B cell (primary cell): Measurements from ENCODE around the gene PTGDR. TPM values are rescaled to one million over a fixed set of nuclear protein-coding genes. Genes with fewer than 3 reads are reported as not detected.

Experiments
- ATAC-seq: fragments of 200-7000 bp; cut with Tn5 transposase; one replicate; pipeline ENCODE4 v1.10.0; 2021; ENCODE audit warnings: low read depth, mild to moderate bottlenecking, moderate number of reproducible peaks, moderate library complexity
- CTCF ChIA-PET: fragments of 350-600 bp; sonication (Branson Sonifier 250); formaldehyde crosslinking; loops from one replicate; lab custom pipeline; 2021; ENCODE audit warnings: antibody characterized with exemption, inconsistent platforms; lab: Charles Lee
- POLR2A ChIA-PET: fragments of 350-600 bp; sonication (Branson Sonifier 250); formaldehyde crosslinking; loops from one replicate; lab custom pipeline; 2021; ENCODE audit warnings: antibody characterized with exemption; lab: Charles Lee
- DNase-seq: peaks from one replicate; pipeline ENCODE4 v3.0.0; 2013
- H2AFZ ChIP-seq: 2 replicates; pipeline ENCODE4 v1.6.1; 2012; ENCODE audit warnings: mild to moderate bottlenecking, low read depth, low read length; ENCODE audit not compliant: insufficient read depth, poor library complexity, severe bottlenecking
- H3K27ac ChIP-seq, 2 donors: 1 replicate in 1 of 2; 2 replicates in 1 of 2; pipeline ENCODE4 v1.5.1; 2012 to 2013; ENCODE audit warnings: low read length in 2 of 2, mild to moderate bottlenecking in 2 of 2, moderate library complexity in 1 of 2
- H3K27me3 ChIP-seq, 4 experiments: fragments of 200-600 bp in 1 of 4; sonication (generic) in 1 of 4; replicated peaks in 1 of 4; 1 replicate in 2 of 4; 2 replicates in 2 of 4; pipeline versions ENCODE4 v1.6.1 to v1.7.0; 2013 to 2016; ENCODE audit warnings: low read length in 3 of 4, mild to moderate bottlenecking in 2 of 4, mixed read lengths in 1 of 4, moderate library complexity in 1 of 4; ENCODE audit not compliant: insufficient read depth in 4 of 4, control insufficient read depth in 3 of 4; ENCODE audit errors: control extremely low read depth in 1 of 4
- H3K36me3 ChIP-seq, 2 experiments: replicated peaks in 1 of 2; 1 replicate in 1 of 2; 2 replicates in 1 of 2; pipeline versions ENCODE4 v1.6.1 to v1.7.1; 2013; ENCODE audit warnings: low read length in 1 of 2; ENCODE audit not compliant: insufficient read depth in 2 of 2, control insufficient read depth in 1 of 2; ENCODE audit errors: control extremely low read depth in 1 of 2, extremely low read depth in 1 of 2
- H3K4me1 ChIP-seq, 2 donors: fragments of 200-600 bp in 1 of 2; sonication (generic) in 1 of 2; 1 replicate in 1 of 2; 2 replicates in 1 of 2; pipeline versions ENCODE4 v1.5.1 to v1.6.1; 2013 to 2017; ENCODE audit warnings: low read length in 2 of 2; ENCODE audit not compliant: control insufficient read depth in 2 of 2, insufficient read depth in 2 of 2
- H3K4me2 ChIP-seq: replicated peaks from 2 replicates; pipeline ENCODE3; 2012; ENCODE audit warnings: mild to moderate bottlenecking, low read depth, low read length; ENCODE audit not compliant: poor library complexity, severe bottlenecking
- H3K4me3 ChIP-seq, 5 experiments: fragments of 200-600 bp in 1 of 5; sonication (generic) in 1 of 5; 1 replicate in 3 of 5; 2 replicates in 2 of 5; pipeline versions ENCODE4 v1.5.1 to v1.7.0; 2011 to 2016; ENCODE audit warnings: low read length in 4 of 5, mild to moderate bottlenecking in 4 of 5, low read depth in 2 of 5, control low read depth in 1 of 5, moderate library complexity in 1 of 5; ENCODE audit not compliant: insufficient read depth in 1 of 5; ENCODE audit errors: control extremely low read depth in 1 of 5, extremely low read depth in 1 of 5
- H3K79me2 ChIP-seq: fragments of 200-600 bp; sonication (generic); one replicate; pipeline ENCODE4 v1.6.0; 2016; ENCODE audit warnings: low read length; ENCODE audit not compliant: control insufficient read depth, insufficient read depth
- H3K9ac ChIP-seq: fragments of 200-600 bp; sonication (generic); 2 replicates; pipeline ENCODE4 v1.6.1; 2017; ENCODE audit warnings: mild to moderate bottlenecking, low read length, moderate library complexity
- H3K9me3 ChIP-seq, 3 donors: one replicate each; pipeline versions ENCODE4 v1.6.1 to v1.7.1; 2013; ENCODE audit warnings: low read length in 2 of 3; ENCODE audit not compliant: control insufficient read depth in 2 of 3, insufficient read depth in 1 of 3; ENCODE audit errors: control extremely low read depth in 1 of 3
- H4K20me1 ChIP-seq: 2 replicates; pipeline ENCODE4 v1.6.0; 2012; ENCODE audit warnings: mild to moderate bottlenecking, low read length; ENCODE audit not compliant: insufficient read depth, control insufficient read depth, poor library complexity, severe bottlenecking
- H3K27ac Mint-ChIP-seq: one replicate; pipeline ENCODE4 v1.8.0; 2021; ENCODE audit warnings: mixed read lengths
- H3K27me3 Mint-ChIP-seq: one replicate; pipeline ENCODE4 v1.8.0; 2021; ENCODE audit warnings: mixed read lengths
- H3K4me1 Mint-ChIP-seq: one replicate; pipeline ENCODE4 v1.8.0; 2021; ENCODE audit warnings: mixed read lengths
- H3K4me3 Mint-ChIP-seq: one replicate; pipeline ENCODE4 v1.8.0; 2021; ENCODE audit warnings: mixed read lengths
- H3K9me3 Mint-ChIP-seq: one replicate; pipeline ENCODE4 v1.8.0; 2022; ENCODE audit warnings: mixed read lengths; ENCODE audit not compliant: insufficient read depth
- CTCF ChIP-seq: fragments of 200-600 bp; IDR thresholded peaks from one replicate; pipeline ENCODE4 v1.8.0; 2022; ENCODE audit warnings: antibody characterized with exemption, mild to moderate bottlenecking
- EZH2 ChIP-seq: IDR thresholded peaks from 2 replicates; pipeline ENCODE4 v1.6.1; 2012; ENCODE audit warnings: borderline replicate concordance, low read depth, mild to moderate bottlenecking, moderate library complexity, low read length; ENCODE audit not compliant: insufficient read depth, poor library complexity, severe bottlenecking
- WGBS: methylation state at CpG from one replicate; pipeline ENCODE4 v1.1.5; 2013; ENCODE audit warnings: missing lambda C conversion rate; ENCODE audit not compliant: insufficient coverage; 5-methylcytosine and 5-hydroxymethylcytosine counted together
- intact Hi-C: fragments of 100-400 bp; cut with micrococcal nuclease; formaldehyde crosslinking; loops from one replicate; pipeline ENCODE4 v1.10.0; 2022
- polyA plus RNA-seq: library from polyadenylated mRNA; depleted of rRNA; stranded (reverse); fragments of >200 nt; gene quantifications from 2 replicates; pipeline ENCODE4 v1.2.3, GENCODE V29; 2012
- total RNA-seq, 2 donors: library from RNA; stranded (reverse); fragments of 120-200 nt in 1 of 2; gene quantifications; 1 replicate in 1 of 2; 2 replicates in 1 of 2; pipeline versions ENCODE4 v1.2.3 to v1.2.4, GENCODE V29; 2013 to 2022

The PTGDR gene
- total and polyA plus RNA-seq, 2 donors (not counting 1 experiment from before 2014, with no cell fraction given): 0.04 TPM; not detected in 1

GRCh38 chr14:52254086-52254485 lies 13.4 kb upstream of the PTGDR start:
- Histone ChIP-seq H3K9me3 (no peaks in the 10 kb centered on the region), H3K4me3 (no peak overlapping the region), H3K36me3 (no peaks in the 10 kb centered on the region), H3K27me3 (peaks cover 0 to 13% (median 4%) of the 10 kb centered on the region in 4 experiments), H3K4me1 (no peaks in the 10 kb centered on the region), H2AFZ (no peak overlapping the region), H3K79me2 (no peaks in the 10 kb centered on the region), H3K27ac (no peak overlapping the region), H3K9ac (no peak overlapping the region), H3K4me2 (no peak overlapping the region), H4K20me1 (no peaks in the 10 kb centered on the region)
- ChIA-PET POLR2A (no interaction called here), CTCF (no interaction called here)
- H3K4me1 Mint-ChIP-seq: no peaks in the 10 kb centered on the region
- peaks cover 28% of the 10 kb centered on the region for H3K27me3 Mint-ChIP-seq
- ATAC-seq (no peak), DNase-seq (no peak)
- WGBS: 83% methylated on average over 3 of the region's 4 CpGs
- H3K4me3 Mint-ChIP-seq: no peak overlapping the region
- H3K27ac Mint-ChIP-seq: no peak overlapping the region
- TF ChIP-seq CTCF: no peak
- intact Hi-C loops: no loop called here
- no peaks in the 10 kb centered on the region for H3K9me3 Mint-ChIP-seq

DNA sequence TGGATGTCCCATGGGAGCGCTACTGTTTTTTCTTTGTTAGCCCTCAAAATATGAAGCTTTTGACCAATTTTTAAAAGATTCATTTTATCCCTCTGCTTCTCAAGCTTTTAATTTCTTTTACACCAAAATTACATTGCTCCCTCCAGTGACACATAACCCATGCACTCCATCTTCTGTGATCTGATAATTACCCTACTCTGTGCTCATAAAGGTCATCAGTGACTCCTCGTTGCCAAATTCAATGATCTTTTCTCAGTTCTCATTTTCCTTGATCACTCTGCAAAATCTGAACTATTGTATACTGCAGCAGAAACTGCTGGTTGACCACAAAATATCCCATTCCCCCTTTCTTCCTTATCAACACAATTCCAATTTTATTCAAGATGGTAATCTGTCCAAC lies 8.7 kb upstream of the PTGDR start:
- POLR2A ChIA-PET: no interaction called here
- 58% methylated on average over 2 of the region's 2 CpGs for WGBS
- Mint-ChIP-seq H3K4me1 (peaks cover 8% of the 10 kb centered on the region), H3K9me3 (no peaks in the 10 kb centered on the region), H3K27me3 (peaks cover 15% of the 10 kb centered on the region), H3K27ac (no peak overlapping the region), H3K4me3 (no peak overlapping the region)
- H4K20me1 ChIP-seq: no peaks in the 10 kb centered on the region
- H3K9ac ChIP-seq: no peak overlapping the region
- no peaks in the 10 kb centered on the region for H3K9me3 ChIP-seq
- DNase-seq (no peak), ATAC-seq (no peak)
- H3K4me1 ChIP-seq: peaks cover 7 to 8% of the 10 kb centered on the region in 2 donors
- H3K79me2 ChIP-seq: no peaks in the 10 kb centered on the region
- TF ChIP-seq EZH2: no peak
- TF ChIP-seq CTCF: no peak
- no peak overlapping the region for H3K4me3 ChIP-seq
- CTCF ChIA-PET: interaction anchor here (0.6 to 0.8 kb wide), 2 partner anchors 9 to 12 kb away, joined by 3 read pairs; no protein-coding TSS in a partner anchor
- H3K27ac ChIP-seq: no peak overlapping the region
- no peaks in the 10 kb centered on the region for H3K36me3 ChIP-seq
- H3K4me2 ChIP-seq: no peak overlapping the region
- H3K27me3 ChIP-seq: peaks cover 0 to 14% (median 3%) of the 10 kb centered on the region in 4 experiments
- no peak overlapping the region for H2AFZ ChIP-seq
- intact Hi-C loops: no loop called here
